T-helper 2 cell (primary cell): Measurements from ENCODE around the gene POLE3.
"Not testable (repeated sequence)": the region's sequence is repeated elsewhere in the genome, so short reads cannot be mapped to it uniquely, and the experiment has no call there.

Experiments
- DNase-seq, 5 experiments: peaks; one replicate each; pipeline versions ENCODE4 v3.0.0 to v3.0.0-alpha.2; 2012 to 2022
- total RNA-seq, 2 donors: gene quantifications; one replicate each; lab custom pipeline; 2026; lab: John Stamatoyannopoulos, UW

The POLE3 gene, protein sequence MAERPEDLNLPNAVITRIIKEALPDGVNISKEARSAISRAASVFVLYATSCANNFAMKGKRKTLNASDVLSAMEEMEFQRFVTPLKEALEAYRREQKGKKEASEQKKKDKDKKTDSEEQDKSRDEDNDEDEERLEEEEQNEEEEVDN
- total RNA-seq, result 88.4 to 98.5 reads per million in 2 donors

DNA sequence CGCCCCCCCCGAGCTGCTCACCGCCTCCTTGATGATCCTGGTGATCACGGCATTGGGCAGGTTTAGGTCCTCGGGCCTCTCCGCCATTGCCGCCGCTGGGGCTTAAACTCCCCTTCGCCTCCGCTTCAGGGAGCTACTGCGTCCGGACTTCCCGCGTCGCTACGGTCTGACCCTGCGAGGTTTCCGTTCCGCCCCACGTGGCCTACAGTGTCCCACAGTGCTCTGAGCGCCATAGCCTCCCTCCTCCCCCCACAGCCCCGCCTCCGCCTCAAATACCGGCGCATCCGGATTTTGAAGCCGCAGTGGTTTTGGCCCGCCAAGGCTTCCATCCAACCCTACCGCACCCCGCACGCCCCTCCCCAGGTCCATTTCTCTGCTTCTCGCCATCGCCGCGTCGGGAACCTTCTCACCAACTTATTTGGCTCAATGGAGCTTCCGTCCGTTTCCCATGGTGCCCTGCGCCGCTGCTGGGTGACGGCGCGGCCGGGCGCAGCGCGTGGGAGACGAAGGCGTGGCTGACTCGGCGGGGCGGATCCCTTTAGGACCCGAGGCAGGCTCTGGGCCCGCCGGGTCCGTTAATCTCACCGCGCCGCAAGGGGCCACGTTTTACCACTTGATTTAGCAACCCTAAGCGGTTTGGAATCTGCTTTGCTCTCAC lies at the start of gene POLE3, which contains the start of gene C9orf43:
Gene POLE3, minus strand, starts transcription at position 469 of the 658 bp plus-strand sequence. Its CDS starts 382 bp downstream, at position 87.
Gene C9orf43, plus strand, starts transcription at position 541 of the 658 bp plus-strand sequence. CDS start 2,747 bp downstream, outside the sequence.
- peak; percentile 88 to 97 (median 93) for DNase-seq

DNA sequence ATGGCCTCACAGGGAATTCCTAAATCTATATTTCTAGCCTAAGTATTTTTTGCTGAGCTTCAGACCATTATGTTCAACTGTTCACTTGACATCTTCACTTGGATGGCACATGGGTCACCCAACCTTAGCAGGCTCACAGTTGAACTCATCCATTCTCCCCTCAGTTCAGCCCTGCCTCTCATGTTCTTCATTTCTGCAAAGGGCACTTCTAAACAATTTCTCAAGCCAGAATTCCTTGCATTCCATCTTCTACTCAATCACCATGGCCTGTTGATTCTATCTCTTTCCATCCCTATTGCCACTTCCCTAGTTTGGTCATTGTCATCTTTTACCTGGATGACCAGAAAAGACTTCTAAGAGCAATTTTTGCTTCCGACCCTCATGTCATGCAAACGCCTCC lies 45.8 kb upstream of the POLE3 start:
- no peak for DNase-seq

DNA sequence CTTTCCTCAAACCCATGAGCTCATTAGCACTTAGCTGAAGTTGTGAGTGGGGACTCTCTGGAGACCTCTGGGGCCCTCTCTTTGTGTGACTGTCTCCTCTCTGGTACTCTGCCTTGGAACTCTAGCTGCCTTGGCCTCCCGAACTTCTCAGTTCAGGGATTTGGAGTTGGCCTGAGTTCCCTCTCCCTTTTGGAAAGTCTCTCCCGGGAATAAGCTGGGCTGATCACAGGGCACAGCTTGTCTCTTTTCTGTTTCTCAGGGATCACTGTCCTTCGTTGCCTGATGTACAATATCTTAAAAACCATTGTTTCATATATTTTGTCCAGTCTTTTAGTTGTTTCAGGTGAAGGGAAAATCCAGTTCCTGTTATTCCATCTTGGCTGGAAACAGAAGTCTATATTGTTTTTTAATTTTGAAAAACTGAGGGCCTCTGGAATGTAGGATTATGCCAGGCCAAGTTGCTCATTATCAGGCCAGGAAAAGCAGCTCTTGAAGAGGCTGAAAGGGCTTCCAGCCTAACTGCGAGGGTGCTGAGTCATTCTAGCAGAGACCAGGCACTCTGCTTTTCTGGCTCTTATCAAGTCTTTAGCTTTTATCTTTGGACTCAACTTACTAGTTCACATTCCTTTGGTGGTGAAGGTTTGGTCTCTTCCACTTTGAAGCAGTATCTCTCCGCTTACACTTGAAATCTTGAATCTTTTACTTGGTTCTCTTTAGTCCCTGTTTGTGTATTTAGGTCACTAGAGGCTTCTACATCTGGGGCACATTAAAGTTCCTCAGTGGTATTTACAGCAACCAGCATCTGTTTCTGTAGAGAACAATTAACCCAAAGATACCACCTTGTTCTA lies 44.7 kb upstream of the POLE3 start:
- peak in 1 of 5 experiments; percentile 58 for DNase-seq

DNA sequence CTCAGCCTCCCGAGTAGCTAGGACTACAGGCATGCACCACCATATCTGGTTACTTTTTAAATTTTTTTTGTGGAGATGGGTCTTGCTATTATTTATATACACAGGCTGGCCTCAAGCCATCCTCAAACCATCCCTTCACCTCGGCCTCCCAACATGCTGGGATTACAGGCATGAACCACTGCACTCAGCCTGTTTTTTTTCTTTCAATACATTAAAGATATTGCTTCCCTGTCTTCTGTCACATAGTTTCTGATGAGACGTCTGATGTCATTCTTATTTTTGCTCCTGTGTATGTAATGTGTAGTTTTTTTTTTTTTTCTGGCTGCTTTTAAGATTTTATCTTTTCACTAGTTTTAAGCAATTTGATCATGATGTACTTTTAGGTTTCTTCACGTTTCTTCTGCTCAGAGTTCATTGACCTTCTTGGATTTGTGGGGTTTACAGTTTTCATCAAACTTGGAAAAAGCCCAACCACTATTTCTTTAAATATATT lies 41.7 kb upstream of the POLE3 start:
- DNase-seq, result no peak

DNA sequence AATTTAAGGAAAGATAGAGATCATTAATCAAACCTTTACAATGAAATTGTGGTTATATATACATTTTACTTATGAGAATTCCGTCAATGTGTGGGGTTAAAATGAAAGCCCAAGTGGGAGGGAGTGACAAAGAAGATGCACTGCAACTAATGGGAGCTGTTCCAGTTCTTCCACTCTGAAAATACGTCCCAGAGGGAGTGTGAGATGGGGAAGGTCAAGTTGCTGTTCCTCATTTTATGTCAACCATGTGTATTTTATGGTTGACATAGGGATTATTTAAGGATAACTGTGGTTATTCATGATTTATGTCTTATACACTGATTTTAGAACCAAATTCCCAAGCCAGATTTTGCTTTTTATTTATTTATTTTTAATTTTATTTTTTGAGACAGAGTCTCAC lies 38.9 kb upstream of the POLE3 start:
- DNase-seq, result no peak

DNA sequence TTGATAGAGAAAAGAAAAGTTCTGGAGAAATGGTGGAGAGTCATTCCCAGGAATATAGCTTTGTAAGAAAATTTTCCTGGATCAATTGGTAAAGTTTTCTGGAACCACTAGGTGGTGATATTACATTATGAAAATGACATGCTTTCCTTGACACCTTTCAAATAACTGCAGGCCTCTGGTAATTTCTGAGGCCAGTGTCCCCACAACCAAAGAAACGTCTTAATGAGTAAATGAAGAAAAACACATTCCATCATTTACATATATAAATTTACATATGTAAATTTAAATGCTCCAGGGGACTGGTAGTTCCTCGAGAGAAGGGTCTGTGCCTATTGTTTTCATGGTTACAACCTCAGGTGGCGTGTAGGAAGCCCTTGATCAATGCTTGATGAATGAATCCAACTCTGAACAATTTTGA lies 35.9 kb upstream of the POLE3 start:
- peak in 2 of 5 experiments; percentile 27 to 48 for DNase-seq

DNA sequence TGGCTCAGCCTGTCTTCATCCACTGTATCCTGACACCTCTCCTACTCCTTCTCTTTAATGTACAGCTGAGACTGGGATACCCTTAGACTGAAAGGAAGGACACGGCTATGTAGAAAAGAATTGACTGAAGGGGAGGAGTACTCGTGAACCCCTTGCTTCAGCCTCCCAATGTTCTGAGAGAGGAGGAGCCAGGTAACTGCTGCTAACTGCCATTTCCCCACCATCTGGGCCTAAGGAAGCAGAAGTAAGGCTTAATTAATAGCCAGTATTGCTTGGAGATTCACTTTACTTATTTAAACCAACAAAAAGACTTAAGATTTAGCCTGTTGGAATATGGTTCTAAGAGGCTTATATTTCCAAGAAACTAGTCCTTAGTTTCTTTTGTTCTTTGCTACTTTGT lies 34.3 kb upstream of the POLE3 start:
- no peak for DNase-seq

DNA sequence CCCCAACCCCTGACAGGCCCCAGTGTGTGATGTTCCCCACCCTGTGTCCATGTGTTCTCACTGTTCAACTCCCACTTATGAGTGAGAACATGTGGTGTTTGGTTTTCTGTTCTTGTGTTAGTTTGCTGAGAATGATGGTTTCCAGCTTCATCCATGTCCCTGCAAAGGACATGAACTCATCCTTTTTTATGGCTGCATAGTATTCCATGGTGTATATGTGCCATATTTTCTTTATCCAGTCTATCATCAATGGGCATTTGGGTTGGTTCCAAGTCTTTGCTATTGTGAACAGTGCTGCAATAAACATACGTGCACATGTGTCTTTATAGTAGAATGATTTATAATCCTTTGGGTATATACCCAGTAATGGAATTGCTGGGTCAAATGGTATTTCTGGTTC lies 27.2 kb upstream of the POLE3 start:
- DNase-seq, result not testable (repeated sequence)

DNA sequence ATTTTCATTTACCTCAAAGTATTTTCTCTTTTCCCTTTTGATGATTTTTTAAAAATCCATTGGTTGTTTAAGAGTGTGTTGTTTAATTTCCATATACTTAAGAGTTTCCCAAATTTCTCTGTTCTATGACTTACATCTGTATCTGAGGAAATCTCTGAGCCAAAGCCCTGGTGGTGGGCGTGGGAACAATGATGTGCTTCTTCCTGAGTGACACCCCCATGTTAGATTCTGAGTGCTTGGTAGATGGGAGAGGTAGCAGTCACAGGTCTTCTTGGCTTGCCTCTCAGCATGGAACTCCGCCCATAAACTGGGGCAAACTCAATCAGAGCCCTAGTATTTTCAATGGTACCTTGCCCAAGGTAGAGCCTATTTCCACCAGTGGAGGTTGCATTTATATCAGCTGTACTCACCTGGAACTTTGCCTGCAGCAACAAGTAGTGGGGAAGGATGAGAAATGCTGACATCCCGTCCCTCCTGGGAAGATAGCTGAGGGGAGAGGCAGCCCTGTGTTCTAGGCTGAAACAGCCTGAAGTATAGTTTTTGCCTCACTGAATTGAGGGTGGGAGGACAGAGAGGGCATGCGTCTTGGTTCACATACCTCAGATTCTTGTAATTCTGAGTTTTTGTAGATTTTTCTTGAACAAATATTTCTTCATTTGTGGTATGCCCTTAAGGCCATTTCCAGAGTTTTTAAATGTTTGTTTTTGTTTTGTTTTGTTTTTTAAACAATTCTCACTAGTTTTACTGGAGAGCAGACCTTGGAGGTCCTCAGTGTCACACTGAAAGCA lies 26.4 kb upstream of the POLE3 start:
- DNase-seq, result no peak

DNA sequence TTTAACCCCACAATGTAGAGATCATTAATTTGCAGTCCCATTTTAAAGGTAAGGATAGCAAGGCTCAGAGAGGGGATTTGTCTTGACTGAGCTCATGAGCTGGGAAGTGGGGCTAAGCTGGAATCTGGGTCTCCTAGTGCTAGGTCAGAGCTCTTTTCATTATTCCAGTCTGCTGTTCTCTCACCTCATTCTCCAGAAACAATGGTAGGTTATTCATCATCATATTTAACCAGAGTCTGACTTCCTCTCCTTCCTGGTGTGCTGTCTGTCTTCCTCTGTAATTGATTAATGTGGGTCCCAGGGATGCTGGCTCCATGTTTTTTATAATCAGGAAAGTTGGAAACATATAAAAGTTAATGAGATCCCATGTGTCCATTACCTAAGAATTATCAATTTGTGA lies 20.7 kb upstream of the POLE3 start:
- no peak for DNase-seq

DNA sequence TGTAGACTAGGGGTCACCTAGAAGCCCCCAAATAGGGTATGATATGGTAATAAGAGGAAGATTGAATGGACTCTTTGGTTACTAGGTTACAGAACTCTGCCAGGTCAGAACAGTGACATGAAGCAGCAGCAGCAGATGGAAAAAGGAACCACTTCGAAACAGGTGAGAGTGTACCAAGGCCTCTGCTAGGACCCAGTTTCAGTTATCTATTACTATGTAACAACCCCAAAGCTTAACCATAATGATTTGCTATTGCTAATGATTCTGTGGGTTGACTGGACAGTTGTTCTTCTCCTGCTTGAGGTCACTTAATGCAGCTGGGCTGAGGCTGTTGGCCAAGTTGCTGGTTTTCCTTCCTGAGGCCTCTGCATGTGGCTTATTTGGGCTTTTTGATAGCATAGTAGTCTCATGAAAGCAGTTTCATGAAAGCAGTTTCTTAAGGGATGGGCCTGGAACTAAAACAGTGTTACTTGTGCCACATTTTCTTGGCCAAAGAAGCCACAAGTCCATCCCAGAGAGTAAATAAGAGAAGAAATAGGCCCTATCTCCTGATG lies 17.7 kb upstream of the POLE3 start:
- no peak for DNase-seq

DNA sequence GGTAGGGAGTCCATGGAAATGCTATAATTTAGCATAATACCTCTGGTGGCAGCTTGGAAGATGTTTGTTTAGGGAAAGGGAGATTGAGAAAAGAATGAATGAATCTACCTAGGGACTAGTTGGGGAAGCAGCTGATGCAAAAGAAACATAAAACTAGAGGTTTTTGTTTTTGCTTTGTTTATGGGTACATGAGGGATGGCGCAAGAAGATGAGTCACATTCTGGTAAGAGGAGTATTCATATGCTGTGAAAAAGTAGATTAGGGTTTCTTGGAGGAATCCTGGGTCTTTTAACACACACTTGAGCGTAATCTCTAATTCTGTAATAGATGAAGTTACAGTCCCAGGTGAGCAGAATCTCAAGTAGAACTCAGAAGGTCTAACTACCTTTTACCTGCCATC lies 17.2 kb upstream of the POLE3 start:
- no peak for DNase-seq

DNA sequence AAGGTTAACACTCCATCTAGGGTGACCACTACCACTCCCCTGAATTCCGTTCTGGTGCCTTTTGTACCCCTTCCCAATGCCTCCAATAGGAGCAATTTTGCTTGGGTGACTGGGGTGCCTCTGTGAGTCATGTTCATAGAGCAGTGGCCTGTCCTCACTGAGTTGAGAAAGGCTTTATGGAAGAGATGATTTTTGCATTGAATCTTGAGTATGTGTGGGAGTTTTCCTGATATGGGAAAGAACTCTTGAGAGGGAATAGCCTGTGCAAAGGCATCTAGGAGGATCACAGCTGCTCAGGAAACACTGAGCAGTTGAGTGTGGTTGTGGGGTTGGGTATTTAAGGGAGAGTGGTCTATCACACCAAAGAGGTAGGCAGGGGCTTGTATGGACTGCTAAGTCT lies 16.2 kb upstream of the POLE3 start:
- no peak for DNase-seq

DNA sequence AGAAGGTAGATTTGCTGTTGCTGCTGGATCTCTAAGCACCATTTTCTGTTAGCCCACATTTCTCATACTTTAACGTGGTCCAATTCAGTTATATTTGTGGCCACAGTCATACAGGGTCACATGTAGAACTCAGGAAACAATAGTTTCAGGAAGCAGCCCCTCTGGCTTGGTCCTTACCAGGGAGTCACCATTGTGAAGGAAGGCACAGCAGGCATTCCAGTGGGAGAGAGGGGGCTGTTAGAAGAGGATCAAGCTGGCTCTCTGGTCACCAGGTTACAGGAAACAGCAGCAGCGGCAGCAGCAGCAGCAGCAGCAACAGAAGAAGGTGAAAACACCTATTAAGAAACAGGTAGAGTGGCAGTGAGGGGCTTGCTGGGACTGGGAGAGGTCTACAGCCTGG lies 14.6 kb upstream of the POLE3 start:
- no peak for DNase-seq

DNA sequence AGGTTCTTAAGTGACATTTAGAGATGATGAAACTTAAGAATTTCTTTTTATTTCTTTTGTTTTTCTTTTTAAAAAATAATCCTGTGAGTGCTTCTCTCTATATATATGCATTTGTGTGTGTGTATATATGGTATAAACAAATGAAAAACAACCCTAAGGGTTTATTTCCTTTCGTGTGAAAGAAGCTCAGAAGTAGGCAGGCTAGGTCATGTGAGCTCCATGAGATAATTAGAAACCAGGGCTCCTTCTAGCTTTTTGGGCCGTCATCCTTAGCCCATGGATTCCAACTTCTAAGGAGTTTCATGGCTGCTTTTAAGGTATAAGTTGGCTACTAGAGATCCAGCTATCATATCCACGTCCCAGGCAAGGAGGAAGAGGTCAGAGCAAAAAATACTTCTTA lies 11.3 kb upstream of the POLE3 start:
- no peak for DNase-seq

DNA sequence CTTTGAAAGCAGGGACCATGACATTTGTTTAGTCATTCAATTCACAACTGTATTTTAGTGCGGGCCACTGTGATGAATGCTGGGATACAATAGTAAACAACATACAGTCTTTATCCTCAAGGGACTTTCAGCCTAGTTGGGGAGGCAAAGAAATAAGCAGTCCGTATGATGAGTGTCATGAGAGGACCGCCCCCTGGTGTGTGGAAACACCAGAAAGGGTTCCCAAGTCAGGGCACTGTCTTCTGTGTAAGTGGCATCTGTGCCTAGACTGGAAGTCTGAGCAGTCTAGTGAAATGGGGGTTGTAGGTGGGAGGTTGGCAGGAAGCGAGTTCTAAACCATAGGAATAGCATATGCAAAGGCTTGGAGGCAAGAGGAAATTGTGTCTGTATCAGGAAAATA lies 6.9 kb upstream of the POLE3 start:
- no peak for DNase-seq

DNA sequence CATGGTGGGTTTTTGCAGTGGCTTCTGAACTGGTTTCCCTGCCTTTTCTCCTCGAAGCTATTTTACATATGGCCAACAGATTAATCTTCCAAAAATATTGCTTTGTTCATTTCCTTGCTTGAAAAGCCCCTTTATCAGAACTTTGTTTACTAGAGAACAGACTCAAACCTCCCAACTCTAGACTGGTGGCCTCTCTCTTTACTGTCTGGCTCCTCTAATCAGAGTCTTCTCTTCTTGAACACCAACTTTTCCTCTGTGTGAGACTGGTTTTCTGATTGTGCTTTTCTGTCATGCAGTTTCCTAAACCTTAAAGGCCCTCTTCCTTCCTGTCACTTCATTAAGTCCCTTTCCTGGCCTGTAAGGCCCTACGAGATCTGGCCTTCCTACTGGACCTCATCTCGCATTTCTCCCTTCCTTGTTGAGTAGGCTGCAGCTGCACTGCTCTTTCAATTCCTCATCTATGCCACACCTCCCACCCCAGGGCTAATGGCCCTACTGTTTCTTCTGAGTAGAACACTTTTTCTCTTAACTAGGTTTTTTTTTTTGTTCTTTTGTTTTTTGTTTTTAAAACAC lies 5.8 kb upstream of the POLE3 start:
- no peak for DNase-seq

DNA sequence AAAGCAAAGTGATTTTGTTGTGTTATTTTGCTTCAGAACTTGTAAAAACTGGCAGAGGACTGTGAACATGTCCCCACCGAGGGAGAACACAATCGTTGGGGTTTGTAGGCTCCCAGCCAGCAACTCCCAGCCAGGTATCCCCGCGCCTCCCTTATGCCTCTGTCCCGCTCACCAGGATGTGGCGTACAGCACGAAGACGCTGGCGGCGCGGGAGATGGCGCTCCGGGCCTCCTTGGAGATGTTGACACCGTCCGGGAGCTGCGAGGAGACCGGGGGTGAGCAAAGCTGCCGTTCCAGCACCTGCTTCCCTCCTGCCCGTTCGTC lies 630 bp downstream of the POLE3 start:
- no peak for DNase-seq

DNA sequence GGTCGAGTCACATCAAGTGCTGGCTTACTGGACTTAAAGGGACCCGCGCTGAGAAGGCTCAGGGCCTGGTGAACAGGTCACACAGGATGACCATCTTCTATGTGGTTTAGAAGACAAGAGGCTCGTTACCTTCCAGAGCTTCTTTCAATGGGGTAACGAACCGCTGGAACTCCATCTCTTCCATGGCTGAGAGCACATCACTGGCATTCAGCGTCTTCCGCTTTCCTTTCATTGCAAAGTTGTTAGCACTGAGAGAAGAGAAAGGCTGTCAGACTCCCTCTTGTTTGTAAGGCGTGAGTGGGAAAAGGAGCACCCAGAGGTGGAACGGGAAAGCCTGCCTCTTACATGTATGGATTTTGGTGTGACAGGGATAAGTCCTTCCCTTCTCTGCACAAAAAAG lies 994 bp downstream of the POLE3 start:
- no peak for DNase-seq

DNA sequence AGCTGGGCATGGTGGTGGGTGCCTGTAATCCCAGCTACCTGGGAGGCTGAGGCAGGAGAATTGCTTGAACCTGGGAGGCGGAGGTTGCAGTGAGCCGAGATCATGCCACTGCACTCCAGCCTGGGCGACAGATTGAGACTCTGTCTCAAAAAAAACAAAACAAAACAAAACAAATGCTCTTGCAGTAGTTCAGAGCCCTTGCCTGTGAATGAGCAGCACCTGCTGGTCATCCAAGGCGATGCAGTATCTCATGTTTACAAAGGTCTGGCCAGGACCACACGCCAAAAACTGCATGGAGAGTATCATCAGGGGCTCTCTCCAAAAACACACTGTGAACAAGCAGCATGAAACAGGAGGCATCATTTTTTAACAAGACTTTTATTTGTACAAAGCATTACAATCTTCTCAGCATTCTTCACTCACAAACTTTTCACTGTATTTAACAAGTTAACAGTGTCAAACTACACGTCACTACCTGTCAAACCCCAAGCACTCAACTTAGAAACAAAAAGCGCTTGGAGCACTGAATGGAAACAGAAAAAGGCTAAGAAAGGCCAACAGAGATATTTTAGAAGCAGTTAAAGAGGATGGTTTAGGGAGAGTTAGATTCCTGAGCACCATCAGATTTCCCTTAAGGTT lies 3.5 kb downstream of the POLE3 start:
- DNase-seq, result peak in 4 of 5 experiments; percentile 37 to 78 (median 40)

DNA sequence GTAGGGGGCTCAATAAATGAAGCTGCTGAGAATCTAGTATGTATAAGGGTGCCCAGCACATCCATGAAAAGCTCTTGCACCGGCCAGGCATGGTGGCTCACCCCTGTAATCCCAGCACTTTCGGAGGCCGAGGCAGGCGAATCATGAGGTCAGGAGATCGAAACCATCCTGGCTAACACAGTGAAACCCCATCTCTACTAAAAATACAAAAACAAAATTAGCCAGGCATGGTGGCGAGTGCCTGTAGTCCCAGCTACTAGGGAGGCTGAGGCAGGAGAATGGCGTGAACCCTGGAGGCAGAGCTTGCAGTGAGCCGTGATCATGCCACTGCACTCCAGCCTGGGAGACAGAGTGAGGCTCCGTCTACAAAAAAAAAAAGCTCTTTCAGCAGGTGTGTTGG lies 4.1 kb downstream of the POLE3 start:
- not testable (repeated sequence) for DNase-seq

DNA sequence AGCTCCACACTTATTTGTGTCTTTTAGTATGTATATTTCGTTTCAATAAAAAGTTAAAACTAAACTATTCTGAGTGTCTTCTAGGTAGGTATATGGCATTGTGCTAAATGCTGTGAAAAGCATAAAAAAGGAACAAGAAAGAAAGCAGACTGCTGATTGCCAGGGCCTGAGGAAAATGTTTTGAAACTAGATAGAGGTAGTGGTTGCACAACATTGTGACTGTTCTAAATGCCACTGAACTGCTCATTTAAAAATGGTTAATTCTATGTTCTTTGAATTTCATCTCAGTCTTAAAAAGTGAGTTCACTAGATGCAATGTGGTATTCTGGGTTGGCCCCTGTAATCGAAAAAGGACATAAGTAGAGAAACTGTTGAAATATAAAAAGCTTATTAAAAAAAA lies 6.8 kb downstream of the POLE3 start:
- no peak for DNase-seq
